H9 (cell line): Measurements from ENCODE around the gene PDPN. TPM values are rescaled to one million over a fixed set of nuclear protein-coding genes. Genes with fewer than 3 reads are reported as not detected.

ENCODE experiments used
- DNase-seq: peaks from one replicate; pipeline ENCODE4 v3.0.0-alpha.2; 2017
- H2AFZ ChIP-seq: one replicate; pipeline ENCODE4 v1.6.1; 2013; ENCODE audit warnings: mild to moderate bottlenecking, low read length, control low read depth, moderate library complexity
- H2AK5ac ChIP-seq: 2 replicates; pipeline ENCODE4 v1.6.1; 2013; ENCODE audit warnings: low read length, control low read depth, mixed read lengths; ENCODE audit not compliant: insufficient read length
- H2BK120ac ChIP-seq: one replicate; pipeline ENCODE4 v1.6.1; 2013; ENCODE audit warnings: low read depth, mild to moderate bottlenecking, low read length, control low read depth, inconsistent platforms; ENCODE audit not compliant: poor library complexity, severe bottlenecking
- H2BK12ac ChIP-seq: 2 replicates; pipeline ENCODE4 v1.6.1; 2013; ENCODE audit warnings: low read length, control low read depth, mixed read lengths, low read depth; ENCODE audit not compliant: insufficient read length
- H2BK15ac ChIP-seq: 2 replicates; pipeline ENCODE4 v1.6.1; 2013; ENCODE audit warnings: low read depth, low read length, control low read depth
- H2BK20ac ChIP-seq: one replicate; pipeline ENCODE4 v1.6.1; 2013; ENCODE audit warnings: low read depth, mild to moderate bottlenecking, low read length, control low read depth, inconsistent platforms; ENCODE audit not compliant: poor library complexity, severe bottlenecking
- H2BK5ac ChIP-seq: 2 replicates; pipeline ENCODE4 v1.6.1; 2013; ENCODE audit warnings: low read length, control low read depth, mixed read lengths; ENCODE audit not compliant: insufficient read length
- H3K14ac ChIP-seq: 2 replicates; pipeline ENCODE4 v1.6.1; 2013; ENCODE audit warnings: low read length, control low read depth; ENCODE audit not compliant: insufficient read depth
- H3K18ac ChIP-seq: 2 replicates; pipeline ENCODE4 v1.6.1; 2013; ENCODE audit warnings: low read depth, mild to moderate bottlenecking, mixed read lengths, low read length, control low read depth; ENCODE audit not compliant: insufficient read length
- H3K23ac ChIP-seq: 2 replicates; pipeline ENCODE4 v1.6.1; 2013; ENCODE audit warnings: low read length, control low read depth, mixed read lengths, low read depth; ENCODE audit not compliant: insufficient read length
- H3K23me2 ChIP-seq: 2 replicates; pipeline ENCODE4 v1.6.1; 2013; ENCODE audit warnings: low read depth, mild to moderate bottlenecking, mixed read lengths, low read length, control low read depth; ENCODE audit not compliant: insufficient read length, poor library complexity, severe bottlenecking
- H3K27ac ChIP-seq: 2 replicates; pipeline ENCODE4 v1.5.1; 2013; ENCODE audit warnings: low read length, control low read depth, mixed read lengths, low read depth; ENCODE audit not compliant: insufficient read length
- H3K27me3 ChIP-seq: 2 replicates; pipeline ENCODE4 v1.6.1; 2013; ENCODE audit warnings: low read length, control low read depth, inconsistent platforms; ENCODE audit not compliant: insufficient read depth
- H3K4ac ChIP-seq: 2 replicates; pipeline ENCODE4 v1.6.1; 2013; ENCODE audit warnings: low read depth, mild to moderate bottlenecking, control low read depth, inconsistent platforms, low read length, moderate library complexity
- H3K4me1 ChIP-seq: 2 replicates; pipeline ENCODE4 v1.6.1; 2013; ENCODE audit warnings: low read length, control low read depth, inconsistent platforms; ENCODE audit not compliant: insufficient read depth
- H3K4me2 ChIP-seq: 2 replicates; pipeline ENCODE4 v1.6.1; 2013; ENCODE audit warnings: low read length, control low read depth, mixed read lengths; ENCODE audit not compliant: insufficient read length, insufficient read depth
- H3K56ac ChIP-seq: 2 replicates; pipeline ENCODE4 v1.6.1; 2013; ENCODE audit warnings: low read depth, mild to moderate bottlenecking, mixed read lengths, low read length, control low read depth; ENCODE audit not compliant: insufficient read length
- H3K79me1 ChIP-seq: 2 replicates; pipeline ENCODE4 v1.6.1; 2013; ENCODE audit warnings: low read depth, mild to moderate bottlenecking, moderate library complexity, low read length, control low read depth, inconsistent platforms; ENCODE audit not compliant: insufficient read depth, poor library complexity, severe bottlenecking
- H3K79me2 ChIP-seq: 2 replicates; pipeline ENCODE4 v1.6.1; 2013; ENCODE audit warnings: low read length, control low read depth, inconsistent platforms; ENCODE audit not compliant: insufficient read depth
- H3K9ac ChIP-seq: 2 replicates; pipeline ENCODE4 v1.6.1; 2013; ENCODE audit warnings: low read length, control low read depth, mixed read lengths; ENCODE audit not compliant: insufficient read length; ENCODE audit errors: extremely low read depth
- H3K9me3 ChIP-seq: one replicate; pipeline ENCODE4 v1.6.1; 2013; ENCODE audit warnings: low read depth, low read length, inconsistent platforms; ENCODE audit not compliant: control insufficient read depth
- H3T11ph ChIP-seq: one replicate; pipeline ENCODE4 v1.6.1; 2013; ENCODE audit warnings: mild to moderate bottlenecking, low read length, control low read depth, inconsistent platforms
- H4K20me1 ChIP-seq: one replicate; pipeline ENCODE4 v1.6.1; 2013; ENCODE audit not compliant: control insufficient read depth, insufficient read length, insufficient read depth
- H4K5ac ChIP-seq: 2 replicates; pipeline ENCODE4 v1.6.1; 2013; ENCODE audit warnings: low read depth, mild to moderate bottlenecking, mixed read lengths, low read length, control low read depth; ENCODE audit not compliant: insufficient read length
- H4K8ac ChIP-seq: replicated peaks from 2 replicates; pipeline ENCODE4 v1.6.1; 2013; ENCODE audit warnings: low read length, control low read depth, mixed read lengths, low read depth; ENCODE audit not compliant: insufficient read length
- H4K91ac ChIP-seq: 2 replicates; pipeline ENCODE4 v1.6.1; 2013; ENCODE audit warnings: low read depth, mild to moderate bottlenecking, moderate library complexity, mixed read lengths, low read length, control low read depth; ENCODE audit not compliant: insufficient read length
- H3K27ac Mint-ChIP-seq, 3 experiments: 2 replicates in 2 of 3; 3 replicates in 1 of 3; pipeline ENCODE4 v1.8.0; 2020 to 2021; ENCODE audit warnings: mixed read lengths in 3 of 3, mild to moderate bottlenecking in 1 of 3, moderate library complexity in 1 of 3
- H3K27me3 Mint-ChIP-seq: 2 replicates; pipeline ENCODE4 v1.8.0; 2021; ENCODE audit warnings: low read depth, mild to moderate bottlenecking, moderate library complexity, mixed read lengths
- H3K36me3 Mint-ChIP-seq, 3 experiments: 2 replicates in 2 of 3; 3 replicates in 1 of 3; pipeline ENCODE4 v1.8.0; 2020 to 2021; ENCODE audit warnings: low read depth in 3 of 3, mixed read lengths in 3 of 3; ENCODE audit not compliant: insufficient read depth in 1 of 3
- H3K4me1 Mint-ChIP-seq, 2 experiments: 2 replicates each; pipeline ENCODE4 v1.8.0; 2020; ENCODE audit warnings: mixed read lengths in 2 of 2
- H3K4me3 Mint-ChIP-seq, 2 experiments: 2 replicates in 1 of 2; 3 replicates in 1 of 2; pipeline ENCODE4 v1.8.0; 2020 to 2021; ENCODE audit warnings: mild to moderate bottlenecking in 2 of 2, mixed read lengths in 2 of 2, moderate library complexity in 1 of 2
- H3K9me3 Mint-ChIP-seq, 2 experiments: 2 replicates in 1 of 2; 3 replicates in 1 of 2; pipeline ENCODE4 v1.8.0; 2020; ENCODE audit warnings: mild to moderate bottlenecking in 2 of 2, mixed read lengths in 2 of 2, moderate library complexity in 1 of 2
- CTCF ChIP-seq: fragments of 200-600 bp; sonication (generic); conservative IDR thresholded peaks from 3 replicates; pipeline ENCODE4 v1.8.0; 2021; ENCODE audit warnings: antibody characterized with exemption, mild to moderate bottlenecking
- WGBS: extraction: QIAGEN DNeasy Blood & Tissue Kit; methylation state at CpG from one replicate; pipeline ENCODE4 v1.1.7; 2013; ENCODE audit warnings: missing lambda C conversion rate, low lambda C conversion rate, mixed read lengths; ENCODE audit not compliant: insufficient read length; ENCODE audit errors: extremely low coverage; 5-methylcytosine and 5-hydroxymethylcytosine counted together
- total RNA-seq: library from RNA; stranded (reverse); gene quantifications from 2 replicates; pipeline ENCODE4 v1.2.1, GENCODE V29; 2021

The PDPN gene
- total RNA-seq, 1 experiment from 2014 or later, result 205 TPM

GRCh38 chr1:13536571-13536970, 47.1 kb upstream of the PDPN start:
- H3K56ac ChIP-seq, result no peak overlapping the region
- H3K9me3 ChIP-seq, result no peaks in the 10 kb centered on the region
- H3K27ac Mint-ChIP-seq, result no peak overlapping the region
- H3K79me1 ChIP-seq, result no peaks in the 10 kb centered on the region
- no peak overlapping the region for H3K14ac ChIP-seq
- H3K27me3 Mint-ChIP-seq, result no peaks in the 10 kb centered on the region
- no peaks in the 10 kb centered on the region for H4K20me1 ChIP-seq
- H3K18ac ChIP-seq, result no peak overlapping the region
- H3K27ac ChIP-seq, result no peak overlapping the region
- H3K4me3 Mint-ChIP-seq, result no peak overlapping the region
- no peaks in the 10 kb centered on the region for H3K79me2 ChIP-seq
- H4K5ac ChIP-seq, result no peak overlapping the region
- H3K9ac ChIP-seq, result no peak overlapping the region
- no peak overlapping the region for H4K8ac ChIP-seq
- no peak overlapping the region for H2BK15ac ChIP-seq
- H2BK120ac ChIP-seq, result no peak overlapping the region
- no peak overlapping the region for H4K91ac ChIP-seq
- H3T11ph ChIP-seq, result no peak overlapping the region
- no peak overlapping the region for H2BK20ac ChIP-seq
- TF ChIP-seq CTCF, result no peak
- DNase-seq, result no peak
- H3K23me2 ChIP-seq, result no peaks in the 10 kb centered on the region
- H3K4me1 Mint-ChIP-seq, result peaks cover 6 to 7% of the 10 kb centered on the region in 2 experiments; a peak in 3 of 4 replicates
- H3K36me3 Mint-ChIP-seq, result no peaks in the 10 kb centered on the region
- H2BK5ac ChIP-seq, result no peak overlapping the region
- H2BK12ac ChIP-seq, result no peak overlapping the region
- no peak overlapping the region for H2AK5ac ChIP-seq
- no CpG with 5 or more reads among the region's 4 CpGs for WGBS
- no peak overlapping the region for H2AFZ ChIP-seq
- H3K27me3 ChIP-seq, result no peaks in the 10 kb centered on the region
- H3K4me2 ChIP-seq, result no peak overlapping the region
- H3K4ac ChIP-seq, result no peak overlapping the region
- no peak overlapping the region for H3K23ac ChIP-seq
- no peaks in the 10 kb centered on the region for H3K9me3 Mint-ChIP-seq
- peaks cover 1% of the 10 kb centered on the region; the same call in 1 of the 2 replicates for H3K4me1 ChIP-seq
